ENCODE data around the gene SLAMF6. TPM values are rescaled to one million over a fixed set of nuclear protein-coding genes. Genes with fewer than 3 reads are reported as not detected.

The SLAMF6 gene
- total and polyA plus RNA-seq, 4 donors: 0.73 to 2.4 (median 2.1) TPM

- Histone ChIP-seq H3K9ac (ENCODE audit: insufficient read depth in 1 of 2, low read length in 2 of 2) (no peak overlapping the region), H3K4me3 (no peak overlapping the region), H3K27me3 (ENCODE audit: control insufficient read depth in 3 of 3, insufficient read depth in 3 of 3, low read length in 2 of 3) (no peaks in the 10 kb centered on the region), H3K4me1 (ENCODE audit: control insufficient read depth in 5 of 5, insufficient read depth in 5 of 5, low read length in 5 of 5) (no peaks in the 10 kb centered on the region), H3K27ac (ENCODE audit: low read depth in 1 of 2, low read length in 1 of 2) (no peak overlapping the region), H3K9me3 (ENCODE audit: control insufficient read depth in 4 of 4, insufficient read depth in 3 of 4, low read length in 3 of 4) (no peaks in the 10 kb centered on the region), H3K36me3 (ENCODE audit: control insufficient read depth in 4 of 4, insufficient read depth in 4 of 4, low read length in 4 of 4) (no peaks in the 10 kb centered on the region)
- no peak for TF ChIP-seq CTCF (IDR thresholded peaks at IDR 0.05; ENCODE audit: control extremely low read depth, extremely low read depth)
- WGBS, 2 donors: 35 to 40% methylated on average over 8 of the region's 8 CpGs
- DNase-seq (no peak), ATAC-seq (ENCODE audit: insufficient read depth, low FRiP score) (no peak)
Measured at GRCh38 chr1:160446945-160447600, 76.0 kb downstream of the SLAMF6 start.

- 49 to 74% methylated on average over 2 of the region's 2 CpGs for WGBS, 2 donors
- no peak overlapping the region for H3K9ac ChIP-seq (ENCODE audit: insufficient read depth in 1 of 2, low read length in 2 of 2)
Measured at GRCh38 chr1:160439718-160440117, 83.3 kb downstream of the SLAMF6 start.

GRCh38 chr1:160438935-160439334 is 84.1 kb downstream of the SLAMF6 start:
- H3K9ac ChIP-seq (ENCODE audit: insufficient read depth in 1 of 2, low read length in 2 of 2): no peak overlapping the region
- DNase-seq (no peak), ATAC-seq (ENCODE audit: insufficient read depth, low FRiP score) (no peak)
- WGBS, 2 donors: 95 to 98% methylated on average over 2 of the region's 2 CpGs
- H3K4me1 ChIP-seq (ENCODE audit: control insufficient read depth in 5 of 5, insufficient read depth in 5 of 5, low read length in 5 of 5): no peaks in the 10 kb centered on the region
- no peaks in the 10 kb centered on the region for H3K9me3 ChIP-seq (ENCODE audit: control insufficient read depth in 4 of 4, insufficient read depth in 3 of 4, low read length in 3 of 4)
- H3K27ac ChIP-seq (ENCODE audit: low read depth in 1 of 2, low read length in 1 of 2): no peak overlapping the region
- H3K36me3 ChIP-seq (ENCODE audit: control insufficient read depth in 4 of 4, insufficient read depth in 4 of 4, low read length in 4 of 4): no peaks in the 10 kb centered on the region
- no peak overlapping the region for H3K4me3 ChIP-seq
- H3K27me3 ChIP-seq (ENCODE audit: control insufficient read depth in 3 of 3, insufficient read depth in 3 of 3, low read length in 2 of 3): no peaks in the 10 kb centered on the region
- no peak for TF ChIP-seq CTCF (IDR thresholded peaks at IDR 0.05; ENCODE audit: control extremely low read depth, extremely low read depth)

More at GRCh38 chr1:160439718-160440117, 83.3 kb downstream of the SLAMF6 start:
- H3K27me3 ChIP-seq (ENCODE audit: control insufficient read depth in 3 of 3, insufficient read depth in 3 of 3, low read length in 2 of 3): no peaks in the 10 kb centered on the region
- H3K27ac ChIP-seq (ENCODE audit: low read depth in 1 of 2, low read length in 1 of 2): no peak overlapping the region
- no peaks in the 10 kb centered on the region for H3K4me1 ChIP-seq (ENCODE audit: control insufficient read depth in 5 of 5, insufficient read depth in 5 of 5, low read length in 5 of 5)
- no peak overlapping the region for H3K4me3 ChIP-seq
- no peaks in the 10 kb centered on the region for H3K9me3 ChIP-seq (ENCODE audit: control insufficient read depth in 4 of 4, insufficient read depth in 3 of 4, low read length in 3 of 4)
- DNase-seq (no peak), ATAC-seq (ENCODE audit: insufficient read depth, low FRiP score) (no peak)
- H3K36me3 ChIP-seq (ENCODE audit: control insufficient read depth in 4 of 4, insufficient read depth in 4 of 4, low read length in 4 of 4): no peaks in the 10 kb centered on the region
- no peak for TF ChIP-seq CTCF (IDR thresholded peaks at IDR 0.05; ENCODE audit: control extremely low read depth, extremely low read depth)
